Stimulated activated CD4-positive, alpha-beta T cell treated with anti-CD3 and anti-CD28 coated beads, Interleukin-4, amount 100 ng/mL, for 1 hour (primary cell): ENCODE data around the gene CDC123.
A peak's percentile ranks its signal among the peaks of the same experiment; 100 is the strongest.
"Not testable (repeated sequence)": the region's sequence is repeated elsewhere in the genome, so short reads cannot be mapped to it uniquely, and the experiment has no call there.

Source experiments
- DNase-seq: peaks from one replicate; pipeline ENCODE4 v3.0.0-alpha.2; 2020

CDC123 gene

GRCh38 chr10:12235796-12236195 lies 39.8 kb downstream of the CDC123 start:
- DNase-seq = no peak

DNA sequence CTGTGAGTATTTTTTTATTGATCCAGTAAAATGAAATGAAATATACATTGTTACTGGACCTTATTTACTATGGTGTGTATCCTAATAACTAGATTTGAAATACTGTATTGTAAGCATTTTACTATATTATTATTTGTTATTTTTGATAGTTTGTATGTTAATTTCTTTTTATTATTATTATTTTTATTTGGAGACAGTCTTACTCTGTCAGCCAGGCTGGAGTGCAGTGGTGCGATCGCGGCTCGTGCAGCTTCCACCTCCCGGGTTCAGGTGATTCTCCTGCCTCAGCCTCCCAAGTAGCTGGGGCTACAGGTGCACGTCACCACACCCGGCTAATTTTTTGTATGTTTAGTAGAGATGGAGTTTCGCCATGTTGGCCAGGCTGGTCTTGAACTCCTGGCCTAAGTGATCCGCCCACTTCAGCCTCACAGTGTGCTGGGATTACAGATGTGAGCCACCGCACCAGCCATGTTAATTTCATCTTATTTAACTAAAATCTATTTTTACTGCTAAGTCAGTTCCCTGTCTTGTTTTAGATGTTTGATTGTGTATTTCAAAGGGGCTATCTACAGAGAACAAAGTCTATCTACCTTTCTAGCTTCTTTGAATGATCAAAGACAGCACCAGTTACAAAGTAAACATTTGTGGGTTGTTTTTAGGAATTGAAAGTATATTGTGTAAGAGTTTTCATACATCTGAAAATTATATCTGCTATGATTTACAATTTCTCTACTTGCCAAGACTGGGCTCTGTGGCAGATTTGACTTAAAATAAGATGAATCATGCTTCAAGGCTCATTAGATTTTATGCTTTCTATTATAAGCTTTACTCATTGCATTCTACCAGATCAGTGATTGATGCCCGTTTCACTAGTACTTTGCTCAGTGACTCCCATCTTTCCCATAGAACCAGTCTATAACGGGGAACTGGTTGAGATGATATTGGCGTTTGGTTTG lies 41.6 kb downstream of the CDC123 start:
- DNase-seq = no peak

DNA sequence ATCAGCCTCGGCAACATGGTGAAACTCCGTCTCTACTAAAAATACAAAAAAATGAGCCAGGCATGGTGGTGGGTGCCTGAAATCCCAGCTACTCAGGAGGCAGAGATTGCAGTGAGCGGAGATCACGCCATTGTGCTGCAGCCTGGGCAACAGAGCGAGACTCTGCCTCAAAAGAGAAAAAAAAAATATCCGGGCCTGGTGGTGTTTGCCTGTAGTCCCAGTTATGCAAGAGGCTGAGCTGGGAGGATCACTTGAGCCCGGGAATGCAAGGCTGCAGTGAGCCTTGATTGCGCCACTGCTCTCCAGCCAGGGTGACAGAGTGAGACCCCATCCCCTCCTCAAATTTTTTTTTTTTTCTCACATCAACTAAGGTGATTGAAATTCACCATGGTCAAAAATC lies 42.8 kb downstream of the CDC123 start:
- no peak for DNase-seq

DNA sequence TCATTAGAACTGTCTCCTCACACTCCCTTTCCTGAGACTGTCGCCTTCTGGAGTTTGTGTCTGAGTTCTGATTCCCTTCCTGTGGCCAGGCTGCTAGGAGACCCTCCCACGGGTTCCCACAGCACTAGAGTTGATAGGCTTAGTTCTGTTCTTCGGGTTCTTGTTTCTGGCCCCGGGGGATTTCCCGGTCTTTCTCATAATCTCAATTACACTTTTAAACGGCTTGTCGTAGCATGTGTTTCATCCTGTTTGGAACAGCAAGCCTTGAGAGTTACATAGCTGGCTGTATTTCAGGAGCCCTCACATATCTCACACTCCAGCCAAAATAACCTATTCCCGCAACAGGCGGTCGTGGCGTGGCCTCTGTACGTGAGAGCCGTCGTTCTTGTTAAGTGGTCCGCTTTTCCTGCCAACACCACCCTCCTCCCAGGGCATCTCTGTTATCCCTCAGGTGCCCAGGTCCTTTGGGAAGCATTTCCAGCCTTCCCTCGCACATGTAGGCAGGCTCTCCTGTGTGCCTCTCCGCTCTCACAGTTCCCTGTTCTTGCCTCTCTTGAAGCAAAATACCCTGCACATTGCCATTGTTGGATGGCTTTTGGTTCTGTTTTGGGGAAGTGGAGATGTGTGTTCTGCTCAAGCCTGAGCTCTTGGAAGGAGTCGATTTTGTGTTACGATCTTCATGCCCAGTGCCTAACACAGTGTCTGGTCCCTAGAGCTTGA lies 46.0 kb downstream of the CDC123 start:
- DNase-seq = peak; percentile 31

DNA sequence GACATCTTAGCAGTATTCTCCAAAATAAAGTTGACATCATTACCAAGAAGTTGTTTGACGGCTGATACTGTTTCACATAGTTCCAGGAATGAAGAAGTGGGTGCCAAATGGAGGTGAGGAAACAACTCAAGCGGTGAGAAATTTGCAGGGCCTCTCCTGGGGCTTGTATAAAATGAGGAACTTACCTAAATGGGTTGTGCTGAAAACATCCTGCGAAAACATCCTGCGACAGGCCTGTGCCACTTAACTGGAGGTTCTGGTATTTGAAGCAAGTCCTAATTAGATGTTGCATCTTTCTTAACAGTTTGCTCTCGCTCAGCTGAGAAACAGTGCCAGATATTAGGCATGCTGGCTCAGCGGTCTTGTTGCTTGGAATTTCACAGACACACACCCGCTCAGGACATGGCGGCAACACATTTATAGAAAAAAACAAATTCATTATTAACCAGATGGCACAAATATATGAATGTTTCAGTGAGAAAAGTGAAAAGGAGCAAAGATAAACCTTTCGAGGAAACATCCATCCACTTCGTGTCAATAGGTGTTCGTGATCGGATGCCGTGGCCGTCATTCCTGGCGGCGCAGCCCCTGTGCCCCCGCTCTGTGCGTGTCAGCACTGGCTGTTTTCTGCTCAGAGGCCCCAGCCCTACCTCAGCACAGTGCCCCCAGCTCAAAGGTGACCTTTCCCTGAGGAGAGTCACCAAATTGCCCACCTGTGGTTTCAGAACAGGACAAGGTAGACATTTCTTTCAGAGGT lies 48.1 kb downstream of the CDC123 start:
- DNase-seq = no peak

DNA sequence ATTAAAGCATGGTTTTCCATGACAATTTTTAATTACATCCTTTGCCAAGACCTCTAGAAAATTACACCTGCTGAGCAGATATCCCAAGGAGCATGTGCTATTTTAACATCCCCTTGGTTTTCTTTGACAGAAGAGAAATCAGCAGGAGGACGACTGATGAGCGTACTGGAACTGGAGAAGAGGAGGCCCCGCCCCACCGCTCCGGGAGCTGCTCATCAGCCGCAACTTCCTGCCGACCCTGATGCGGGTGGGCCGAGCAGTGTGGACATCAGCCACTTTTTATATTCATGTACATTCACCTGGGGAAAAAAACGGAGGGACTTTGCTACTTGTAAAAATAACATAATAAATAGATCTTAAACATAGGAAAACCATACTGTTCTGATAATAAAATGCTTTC lies 54.2 kb downstream of the CDC123 start:
- DNase-seq = no peak

DNA sequence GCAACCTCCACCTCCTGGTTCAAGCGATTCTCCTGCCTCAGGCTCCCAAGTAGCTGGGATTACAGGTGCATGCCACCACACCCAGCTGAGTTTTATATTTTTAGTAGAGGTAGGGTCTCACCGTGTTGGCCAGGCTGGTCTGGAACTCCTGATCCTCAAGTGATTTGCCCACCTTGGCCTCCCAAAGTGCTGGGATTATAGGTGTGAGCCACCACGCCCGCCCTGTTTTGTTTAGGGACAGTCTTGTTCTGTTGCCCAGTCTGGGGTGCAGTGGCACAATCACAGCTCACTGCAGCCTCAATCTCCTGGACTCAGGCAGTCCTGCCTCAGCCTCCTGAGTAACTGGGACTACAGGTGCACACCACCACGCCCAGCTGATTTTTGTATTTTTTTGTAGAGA lies 54.7 kb downstream of the CDC123 start:
- DNase-seq = not testable (repeated sequence)

DNA sequence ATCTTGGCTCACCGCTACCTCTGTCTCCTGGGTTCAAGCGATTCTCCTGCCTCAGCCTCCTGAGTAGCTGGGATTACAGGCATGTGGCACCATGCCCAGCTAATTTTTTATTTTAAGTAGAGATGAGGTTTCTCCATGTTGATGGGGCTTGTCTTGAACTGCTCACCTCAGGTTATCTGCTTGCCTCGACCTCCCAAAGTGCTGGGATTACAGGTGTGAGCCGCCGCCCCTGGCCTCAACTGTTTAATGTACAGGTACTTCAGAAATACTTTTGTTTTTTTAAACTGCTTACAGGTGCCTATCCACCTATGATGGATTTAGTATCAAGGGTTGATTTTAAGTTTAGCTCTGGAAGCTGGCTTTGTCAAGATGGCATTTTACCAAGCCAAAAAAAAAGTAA lies 55.6 kb downstream of the CDC123 start:
- no peak for DNase-seq

- DNase-seq = no peak
These were observed 57.0 kb downstream of the CDC123 start for GRCh38 chr10:12252882-12253546.

GRCh38 chr10:12255048-12255447 lies 59.1 kb downstream of the CDC123 start:
- no peak for DNase-seq

GRCh38 chr10:12259988-12260387 lies 64.0 kb downstream of the CDC123 start:
- DNase-seq = no peak

DNA sequence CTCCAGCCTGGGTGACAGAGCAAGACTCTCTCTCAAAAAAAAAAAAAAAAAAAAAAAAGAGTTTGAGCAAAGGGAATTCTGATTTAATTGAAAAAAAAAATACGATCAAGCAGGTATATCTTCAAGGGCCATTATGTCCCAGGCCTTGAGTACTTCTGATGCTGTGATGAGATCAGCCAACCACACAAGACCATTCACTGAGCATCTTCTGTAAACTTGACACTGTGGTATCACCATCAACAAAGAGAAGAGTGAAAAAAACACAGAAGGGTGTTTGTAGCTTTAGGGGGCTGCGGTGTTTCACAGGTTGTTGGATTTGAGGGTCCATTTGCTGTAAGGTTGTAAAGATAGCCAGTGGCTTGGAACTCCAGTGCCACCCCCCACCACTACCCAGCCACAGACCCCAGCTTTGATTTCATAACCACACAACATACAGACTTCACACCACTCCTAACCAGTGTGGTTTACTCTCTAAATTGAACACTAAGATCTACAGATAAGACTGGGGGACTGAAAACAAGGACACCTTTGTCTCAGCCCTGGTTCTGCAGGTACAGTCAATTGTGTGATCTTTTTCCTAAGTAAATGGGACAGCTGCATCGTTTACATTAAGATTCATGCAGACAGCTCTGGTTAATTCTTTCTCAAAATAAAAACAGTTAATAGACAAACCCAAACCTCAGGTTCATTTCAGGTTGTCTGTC lies 66.4 kb downstream of the CDC123 start:
- DNase-seq = no peak

DNA sequence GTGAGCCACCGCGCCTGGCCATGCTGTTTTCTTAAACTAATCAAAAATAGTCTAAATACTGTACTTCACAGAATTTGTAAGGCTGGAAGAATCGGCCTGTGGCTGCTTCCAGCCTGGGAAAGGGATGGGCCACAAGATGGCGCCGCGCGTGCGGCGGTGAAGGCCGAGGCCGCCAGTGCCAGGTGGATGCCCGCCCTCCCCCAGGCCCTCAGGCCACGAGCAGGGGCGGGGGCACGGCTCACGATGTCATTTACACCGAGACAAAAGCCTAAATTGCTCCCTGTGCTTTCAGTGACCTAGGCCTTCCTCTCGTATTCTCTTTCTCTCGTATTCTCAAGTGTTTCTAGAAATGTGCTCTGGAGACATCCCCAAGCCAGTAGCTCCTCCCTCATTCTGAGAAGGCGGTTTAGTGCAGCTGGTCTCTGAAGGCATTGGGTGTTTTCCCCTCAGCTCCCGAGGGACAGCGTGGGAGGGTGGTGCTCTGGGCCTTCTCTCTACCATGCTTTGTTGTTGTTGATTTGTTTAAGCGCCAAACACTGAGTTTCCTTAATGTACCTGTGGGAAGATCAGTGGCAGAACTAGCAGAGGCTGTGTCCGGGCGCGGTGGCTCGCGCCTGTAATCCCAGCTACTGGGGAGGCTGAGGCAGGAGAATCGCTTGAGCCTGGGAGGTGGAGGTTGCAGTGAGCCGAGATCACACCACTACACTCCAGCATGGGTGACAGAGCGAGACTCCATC lies 68.4 kb downstream of the CDC123 start:
- peak; percentile 79 for DNase-seq

- no peak for DNase-seq
These were observed 73.1 kb downstream of the CDC123 start for GRCh38 chr10:12269056-12269455.

GRCh38 chr10:12271210-12271540 lies 75.2 kb downstream of the CDC123 start:
- no peak for DNase-seq

- not testable (repeated sequence) for DNase-seq
These were observed 81.9 kb downstream of the CDC123 start for GRCh38 chr10:12277862-12278261.

- no peak for DNase-seq
These were observed 83.3 kb downstream of the CDC123 start for GRCh38 chr10:12279281-12279680.

- DNase-seq = no peak
These were observed 91.8 kb downstream of the CDC123 start for GRCh38 chr10:12287772-12288171.

DNA sequence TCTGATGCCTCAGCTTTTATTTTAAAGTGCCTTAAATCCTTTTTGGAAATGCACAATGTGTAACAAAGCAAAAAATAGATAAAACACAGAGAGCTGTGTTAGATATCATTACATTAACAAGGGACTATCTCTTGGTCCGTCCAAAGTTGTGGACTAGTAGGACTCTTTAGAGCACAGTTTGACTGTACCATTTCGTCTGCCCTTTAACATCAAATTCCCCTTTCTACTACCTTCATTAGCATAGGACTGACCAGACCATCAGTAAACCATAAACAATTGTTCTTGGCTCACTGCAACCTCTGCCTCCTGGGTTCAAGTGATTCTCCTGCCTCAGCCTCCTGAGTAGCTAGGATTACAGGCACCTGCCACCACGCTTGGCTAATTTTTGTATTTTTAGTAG lies 101.8 kb downstream of the CDC123 start:
- not testable (repeated sequence) for DNase-seq

DNA sequence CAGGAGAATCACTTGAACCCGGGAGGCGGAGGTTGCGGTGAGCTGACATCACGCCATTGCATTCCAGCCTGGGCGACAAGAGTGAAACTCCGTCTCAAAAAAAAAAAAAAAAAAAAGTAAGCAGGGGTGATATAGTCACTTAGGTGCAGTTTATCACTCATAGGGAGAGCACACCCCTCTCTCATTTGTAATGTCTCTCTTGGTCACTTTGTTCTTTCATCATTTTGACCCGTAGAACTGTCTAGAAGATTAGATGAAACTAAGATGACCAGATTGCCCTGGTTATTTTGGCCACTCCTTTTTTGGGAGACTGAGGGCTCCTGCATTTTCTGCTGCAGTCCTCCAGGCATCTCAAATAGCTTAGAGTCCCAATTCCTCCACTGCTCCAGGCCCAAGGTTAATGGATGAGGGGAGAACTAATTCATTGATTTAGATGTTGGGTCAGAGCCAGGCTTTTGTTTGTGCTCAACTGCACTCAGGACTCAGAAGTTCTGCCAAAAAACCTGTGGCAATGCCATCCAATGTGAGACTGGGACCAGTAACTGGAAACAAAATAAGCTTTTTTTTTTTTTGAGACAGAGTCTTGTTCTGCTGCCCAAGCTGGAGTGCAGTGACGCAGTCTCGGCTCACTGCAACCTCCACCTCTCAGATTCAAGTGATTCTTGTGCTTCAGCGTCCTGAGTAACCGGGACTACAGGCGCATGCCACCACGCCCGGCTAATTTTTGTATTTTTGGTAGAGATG lies 103.4 kb downstream of the CDC123 start:
- DNase-seq = no peak
